Activated CD4-positive, alpha-beta memory T cell treated with anti-CD3 and anti-CD28 coated beads, Interleukin-2, amount 10 ng/mL, durations not matched to agents 7 days and 5 days (primary cell): ENCODE measurements around the gene C2orf92. TPM values are rescaled to one million over a fixed set of nuclear protein-coding genes. Genes with fewer than 3 reads are reported as not detected.
"Not testable (repeated sequence)": the region's sequence is repeated elsewhere in the genome, so short reads cannot be mapped to it uniquely, and the experiment has no call there.

Source experiments
- CTCF ChIA-PET: fragments of 350-600 bp; sonication (Branson Sonifier 250); formaldehyde crosslinking; loops from one replicate; lab custom pipeline; 2021; ENCODE audit warnings: antibody characterized with exemption, inconsistent platforms; lab: Charles Lee
- POLR2A ChIA-PET: fragments of 350-600 bp; sonication (Branson Sonifier 250); formaldehyde crosslinking; loops from one replicate; lab custom pipeline; 2021; ENCODE audit warnings: antibody characterized with exemption; lab: Charles Lee
- DNase-seq: peaks from one replicate; pipeline ENCODE4 v3.0.0-alpha.2; 2020
- H3K27ac Mint-ChIP-seq: one replicate; pipeline ENCODE4 v1.8.0; 2021; ENCODE audit warnings: mild to moderate bottlenecking, mixed read lengths
- H3K27me3 Mint-ChIP-seq: one replicate; pipeline ENCODE4 v1.8.0; 2021; ENCODE audit warnings: mixed read lengths
- H3K36me3 Mint-ChIP-seq: one replicate; pipeline ENCODE4 v1.8.0; 2021; ENCODE audit warnings: low read depth, mixed read lengths
- H3K4me1 Mint-ChIP-seq: one replicate; pipeline ENCODE4 v1.8.0; 2021; ENCODE audit warnings: mixed read lengths
- H3K4me3 Mint-ChIP-seq: one replicate; pipeline ENCODE4 v1.8.0; 2021; ENCODE audit warnings: mild to moderate bottlenecking, mixed read lengths
- H3K9me3 Mint-ChIP-seq: one replicate; pipeline ENCODE4 v1.8.0; 2021; ENCODE audit warnings: mixed read lengths
- total RNA-seq, 2 experiments: library from RNA; stranded (reverse); gene quantifications; one replicate each; pipeline ENCODE4 v1.2.3, GENCODE V29; 2021

C2orf92 gene
- 10 to 100 TPM in 1 of 2 experiments, 1 to 10 TPM in 1; 9.8 to 12.4 TPM for total RNA-seq

GRCh38 chr2:97669448-97669847, at the start of gene C2orf92:
C2orf92 (plus strand) TSS chr2:97669713; CDS start chr2:97669789, 76 bp downstream.
- H3K9me3 Mint-ChIP-seq: no peaks in the 10 kb centered on the region
- H3K4me3 Mint-ChIP-seq: no peak within 1 kb of the TSS
- no peak for DNase-seq
- CTCF ChIA-PET: interaction anchor here (1.0 to 1.7 kb wide), 3 partner anchors 27 to 43 kb away, joined by 3 to 5 read pairs (median 3); no protein-coding TSS in a partner anchor
- POLR2A ChIA-PET: no interaction called here
- H3K27me3 Mint-ChIP-seq: no peaks in the 10 kb centered on the region
- H3K36me3 Mint-ChIP-seq: no peaks in the 10 kb centered on the region
- H3K27ac Mint-ChIP-seq: no peak within 1 kb of the TSS
- peaks cover 22% of the 10 kb centered on the region for H3K4me1 Mint-ChIP-seq

GRCh38 chr2:97620492-97620891, 49.0 kb upstream of the C2orf92 start:
- H3K27ac Mint-ChIP-seq, CTCF ChIA-PET, POLR2A ChIA-PET, H3K36me3 Mint-ChIP-seq, H3K4me3 Mint-ChIP-seq, DNase-seq, H3K4me1 Mint-ChIP-seq, H3K9me3 Mint-ChIP-seq, H3K27me3 Mint-ChIP-seq: not testable (repeated sequence)

GRCh38 chr2:97622976-97623375, 46.5 kb upstream of the C2orf92 start:
- H3K27ac Mint-ChIP-seq, DNase-seq, CTCF ChIA-PET, H3K4me1 Mint-ChIP-seq, POLR2A ChIA-PET, H3K36me3 Mint-ChIP-seq, H3K9me3 Mint-ChIP-seq, H3K4me3 Mint-ChIP-seq, H3K27me3 Mint-ChIP-seq: not testable (repeated sequence)

- POLR2A ChIA-PET, H3K9me3 Mint-ChIP-seq, H3K4me3 Mint-ChIP-seq, DNase-seq, H3K27ac Mint-ChIP-seq, CTCF ChIA-PET, H3K36me3 Mint-ChIP-seq, H3K4me1 Mint-ChIP-seq: not testable (repeated sequence)
- peaks cover 13% of the 10 kb centered on the region for H3K27me3 Mint-ChIP-seq
Measured at GRCh38 chr2:97625354-97626048, 44.0 kb upstream of the C2orf92 start.

GRCh38 chr2:97626049-97626430, 43.5 kb upstream of the C2orf92 start:
- H3K27me3 Mint-ChIP-seq: peaks cover 17% of the 10 kb centered on the region
- H3K4me3 Mint-ChIP-seq, H3K27ac Mint-ChIP-seq, H3K4me1 Mint-ChIP-seq, DNase-seq, H3K36me3 Mint-ChIP-seq, H3K9me3 Mint-ChIP-seq, POLR2A ChIA-PET, CTCF ChIA-PET: not testable (repeated sequence)

- ChIA-PET POLR2A (interaction anchor here (10.6 kb wide), 1 partner anchor 19 kb away, joined by 259 read pairs; the partner anchor contains the start of gene ACTR1B), CTCF (interaction anchor here (0.6 to 10.1 kb wide), 3 partner anchors 19 to 1434 kb away, joined by 4 to 100 read pairs (median 8); partner anchors contain the start of gene ACTR1B)
Measured at GRCh38 chr2:97644023-97644717, 25.3 kb upstream of the C2orf92 start.

GRCh38 chr2:97645112-97645694, 24.3 kb upstream of the C2orf92 start:
- ChIA-PET POLR2A (interaction anchor here (0.6 to 10.6 kb wide), 14 partner anchors 11 to 1692 kb away, joined by 3 to 259 read pairs (median 6); partner anchors contain the start of genes ACTR1B, ANKRD36B, EIF5B and ZAP70), CTCF (interaction anchor here (1.0 to 10.1 kb wide), 8 partner anchors 11 to 97 kb away, joined by 3 to 100 read pairs (median 6); partner anchors contain the start of genes ACTR1B and ANKRD36B)
- Mint-ChIP-seq H3K27ac (peak overlapping the region; percentile 92), H3K4me3 (peak overlapping the region; percentile 91), H3K9me3 (no peaks in the 10 kb centered on the region), H3K36me3 (peaks cover 31% of the 10 kb centered on the region), H3K27me3 (peaks cover 6% of the 10 kb centered on the region), H3K4me1 (peaks cover 24% of the 10 kb centered on the region)
- no peak for DNase-seq

More at GRCh38 chr2:97644023-97644717, 25.3 kb upstream of the C2orf92 start:
- peaks cover 24% of the 10 kb centered on the region for H3K36me3 Mint-ChIP-seq
- H3K9me3 Mint-ChIP-seq: no peaks in the 10 kb centered on the region
- peaks cover 24% of the 10 kb centered on the region for H3K4me1 Mint-ChIP-seq
- peaks cover 14% of the 10 kb centered on the region for H3K27me3 Mint-ChIP-seq
- no peak overlapping the region for H3K4me3 Mint-ChIP-seq
- DNase-seq: no peak
- no peak overlapping the region for H3K27ac Mint-ChIP-seq

GRCh38 chr2:97645695-97646629, 23.6 kb upstream of the C2orf92 start, which contains the start of gene COX5B:
COX5B (plus strand) TSS chr2:97646062; CDS start chr2:97646087, 25 bp downstream.
- Mint-ChIP-seq H3K36me3 (peaks cover 31% of the 10 kb centered on the region), H3K9me3 (no peaks in the 10 kb centered on the region), H3K4me1 (peaks cover 24% of the 10 kb centered on the region), H3K27me3 (peaks cover 3% of the 10 kb centered on the region), H3K27ac (peak within 1 kb of the TSS; percentile 92), H3K4me3 (peak within 1 kb of the TSS; percentile 91)
- ChIA-PET POLR2A (interaction anchor here (0.6 to 10.6 kb wide), 14 partner anchors 11 to 1692 kb away, joined by 3 to 259 read pairs (median 6); partner anchors contain the start of genes ACTR1B, ANKRD36B, EIF5B and ZAP70), CTCF (interaction anchor here (1.0 to 10.1 kb wide), 9 partner anchors 10 to 97 kb away, joined by 3 to 100 read pairs (median 5); partner anchors contain the start of genes ACTR1B and ANKRD36B)
- DNase-seq: peak; percentile 99

- Mint-ChIP-seq H3K4me1 (peaks cover 24% of the 10 kb centered on the region), H3K27ac (peak overlapping the region; percentile 92), H3K4me3 (peak overlapping the region; percentile 91), H3K36me3 (peaks cover 34% of the 10 kb centered on the region), H3K27me3 (peaks cover 3% of the 10 kb centered on the region), H3K9me3 (no peaks in the 10 kb centered on the region)
- CTCF ChIA-PET: interaction anchor here (1.4 to 10.1 kb wide), 6 partner anchors 13 to 96 kb away, joined by 4 to 100 read pairs (median 6); partner anchors contain the start of genes ACTR1B and ANKRD36B
- DNase-seq: no peak
- POLR2A ChIA-PET: interaction anchor here (0.7 to 10.6 kb wide), 8 partner anchors 10 to 96 kb away, joined by 3 to 259 read pairs (median 15); partner anchors contain the start of genes ACTR1B, ANKRD36B and ZAP70
Measured at GRCh38 chr2:97646977-97647376, 22.5 kb upstream of the C2orf92 start.

- no peaks in the 10 kb centered on the region for H3K27me3 Mint-ChIP-seq
Measured at GRCh38 chr2:97651114-97651513, 18.4 kb upstream of the C2orf92 start.

GRCh38 chr2:97653473-97653872, 16.0 kb upstream of the C2orf92 start:
- Mint-ChIP-seq H3K9me3 (no peaks in the 10 kb centered on the region), H3K27me3 (no peaks in the 10 kb centered on the region), H3K4me1 (peaks cover under 1% of the 10 kb centered on the region), H3K27ac (no peak overlapping the region), H3K36me3 (peaks cover 46% of the 10 kb centered on the region), H3K4me3 (no peak overlapping the region)
- no peak for DNase-seq
- POLR2A ChIA-PET: interaction anchor here (1.4 kb wide), 1 partner anchor 10 kb away, joined by 15 read pairs; the partner anchor contains the start of gene ACTR1B
- CTCF ChIA-PET: no interaction called here

More at GRCh38 chr2:97651114-97651513, 18.4 kb upstream of the C2orf92 start:
- CTCF ChIA-PET: interaction anchor here (1.1 to 10.1 kb wide), 5 partner anchors 12 to 95 kb away, joined by 3 to 100 read pairs (median 4); partner anchors contain the start of gene ACTR1B
- peaks cover 14% of the 10 kb centered on the region for H3K4me1 Mint-ChIP-seq
- DNase-seq: no peak
- H3K27ac Mint-ChIP-seq: no peak overlapping the region
- POLR2A ChIA-PET: interaction anchor here (10.6 kb wide), 1 partner anchor 12 kb away, joined by 259 read pairs; the partner anchor contains the start of gene ACTR1B
- H3K4me3 Mint-ChIP-seq: no peak overlapping the region
- H3K36me3 Mint-ChIP-seq: peaks cover 47% of the 10 kb centered on the region
- no peaks in the 10 kb centered on the region for H3K9me3 Mint-ChIP-seq
